K562 (cell line): Measurements from ENCODE around the gene MDH2. TPM values are rescaled to one million over a fixed set of nuclear protein-coding genes. Genes with fewer than 3 reads are reported as not detected.

Source experiments
- ATAC-seq: fragments of 200-7000 bp; cut with Tn5 transposase; 3 replicates; pipeline ENCODE4 v1.9.1; 2020; ENCODE audit warnings: moderate library complexity
- BruUV-seq: library from RNA; stranded (reverse); fragments of 400-500 nt; replicated peaks from 2 replicates; lab custom pipeline; 2021; lab: Mats Ljungman, UMichigan
- CTCF ChIA-PET: fragments of 300-600 bp; formaldehyde crosslinking; extraction: SDS; loops from one replicate; lab custom pipeline; 2021; ENCODE audit warnings: low intra/inter-chr PET ratio; lab: Yijun Ruan, JAX
- POLR2A ChIA-PET: fragments of 300-600, 350-650 bp; sonication (Branson Sonifier 250); formaldehyde crosslinking; extraction: SDS; loops from one replicate; lab custom pipeline; 2021; ENCODE audit warnings: antibody characterized with exemption, inconsistent platforms; lab: Yijun Ruan, JAX
- DNase-seq, 4 experiments: peaks; one replicate each; pipeline versions ENCODE4 v3.0.0 to v3.0.0-alpha.2; 2011 to 2018; ENCODE audit warnings: low spot score in 3 of 4, mixed read lengths in 3 of 4; ENCODE audit errors: extremely low read depth in 1 of 4
- FAIRE-seq: peaks from 2 replicates; lab custom pipeline; 2011; peaks lifted over from hg19 to GRCh38; lab: Jason Lieb, UNC
- H2AFZ ChIP-seq: 2 replicates; pipeline ENCODE4 v1.6.0; 2011; ENCODE audit warnings: low read depth, low read length, control low read depth, inconsistent platforms
- H3K27ac ChIP-seq: fragments of 200-600 bp; 3 replicates; pipeline ENCODE4 v1.8.0; 2011; ENCODE audit warnings: low read depth, mild to moderate bottlenecking, control low read depth, inconsistent platforms, low read length, moderate library complexity, mixed read lengths; ENCODE audit errors: extremely low read depth
- H3K27me3 ChIP-seq, 2 experiments: fragments of 300-600 bp in 1 of 2; 2 replicates in 1 of 2; 3 replicates in 1 of 2; pipeline versions ENCODE4 v1.6.0 to v1.8.0; 2011; ENCODE audit warnings: inconsistent platforms in 2 of 2, low read length in 2 of 2, mild to moderate bottlenecking in 1 of 2, mixed read lengths in 1 of 2, moderate library complexity in 1 of 2; ENCODE audit not compliant: control insufficient read depth in 2 of 2, insufficient read depth in 2 of 2
- H3K36me3 ChIP-seq: fragments of 300-600 bp; 3 replicates; pipeline ENCODE4 v1.8.0; 2011; ENCODE audit warnings: mild to moderate bottlenecking, low read length, inconsistent platforms; ENCODE audit not compliant: control insufficient read depth, insufficient read depth
- H3K4me1 ChIP-seq, 2 experiments: fragments of 200-600 bp in 1 of 2; replicated peaks in 1 of 2; 2 replicates in 1 of 2; 3 replicates in 1 of 2; pipeline versions ENCODE4 v1.5.1 to v1.8.0; 2011; ENCODE audit warnings: inconsistent platforms in 2 of 2, low read length in 2 of 2, mild to moderate bottlenecking in 1 of 2, mixed read lengths in 1 of 2, moderate library complexity in 1 of 2; ENCODE audit not compliant: control insufficient read depth in 2 of 2, insufficient read depth in 2 of 2
- H3K4me2 ChIP-seq: 2 replicates; pipeline ENCODE4 v1.6.1; 2011; ENCODE audit warnings: low read length, control low read depth, inconsistent platforms, mixed read lengths; ENCODE audit not compliant: insufficient read depth
- H3K4me3 ChIP-seq: fragments of 200-600 bp; sonication (generic), shearing (Covaris generic); 2 replicates; pipeline ENCODE4 v1.5.1; 2016; ENCODE audit warnings: control low read depth, inconsistent platforms
- H3K79me2 ChIP-seq: fragments of 200-600 bp; 3 replicates; pipeline ENCODE4 v1.8.0; 2011; ENCODE audit warnings: low read length, inconsistent platforms; ENCODE audit not compliant: control insufficient read depth, insufficient read depth
- H3K9ac ChIP-seq, 2 experiments: 2 replicates each; pipeline versions ENCODE4 v1.6.0 to v1.6.1; 2011; ENCODE audit warnings: low read depth in 2 of 2, low read length in 2 of 2, control low read depth in 1 of 2, inconsistent platforms in 1 of 2, mild to moderate bottlenecking in 1 of 2, mixed read lengths in 1 of 2; ENCODE audit not compliant: insufficient read depth in 1 of 2
- H3K9me1 ChIP-seq: one replicate; pipeline ENCODE4 v1.6.0; 2011; ENCODE audit warnings: inconsistent platforms, mild to moderate bottlenecking, low read length, moderate library complexity; ENCODE audit not compliant: control insufficient read depth, insufficient read depth
- H3K9me3 ChIP-seq: replicated peaks from 2 replicates; pipeline ENCODE4 v1.5.1; 2011; ENCODE audit warnings: low read depth, low read length, inconsistent platforms; ENCODE audit not compliant: control insufficient read depth, insufficient read depth
- H4K20me1 ChIP-seq: replicated peaks from 2 replicates; pipeline ENCODE4 v1.6.1; 2011; ENCODE audit warnings: low read length, inconsistent platforms, mixed read lengths; ENCODE audit not compliant: control insufficient read depth, insufficient read depth
- FIP1L1 ChIP-seq: fragments of 200-400 bp; formaldehyde crosslinking; IDR thresholded peaks from 2 replicates; pipeline ENCODE4 v1.6.1; 2018; ENCODE audit warnings: mild to moderate bottlenecking, low read depth, low read length; ENCODE audit not compliant: poor library complexity, severe bottlenecking
- HMGN3 ChIP-seq: IDR thresholded peaks from 2 replicates; pipeline ENCODE4 v1.6.1; 2011; ENCODE audit warnings: borderline replicate concordance, low read depth, mild to moderate bottlenecking, mixed read lengths, low read length; ENCODE audit not compliant: insufficient read length; ENCODE audit errors: extremely low read depth
- NCOA2 ChIP-seq, 2 experiments: fragments of 450-650 bp; IDR thresholded peaks; 2 replicates each; pipeline ENCODE4 v1.6.1; 2018; ENCODE audit warnings: mild to moderate bottlenecking in 2 of 2, moderate library complexity in 1 of 2; ENCODE audit not compliant: partially characterized antibody in 2 of 2
- WGBS: fragments of 100-300 bp; shearing (Covaris generic); methylation state at CpG from one replicate; pipeline ENCODE4 v1.1.6; 2016; ENCODE audit warnings: low coverage, mixed read lengths; ENCODE audit not compliant: insufficient coverage; ENCODE audit errors: missing lambda C conversion rate; 5-methylcytosine and 5-hydroxymethylcytosine counted together
- in situ Hi-C: fragments of 300-500 bp; cut with MboI; formaldehyde crosslinking; loops from 4 replicates; pipeline ENCODE4 v1.15.0; 2018; ENCODE audit warnings: inconsistent platforms, mixed read lengths
- intact Hi-C: fragments of 100-400 bp; cut with micrococcal nuclease; formaldehyde crosslinking; loops from 2 replicates; pipeline ENCODE4 v1.14.2; 2022
- polyA plus RNA-seq, 8 experiments: library from polyadenylated mRNA; depleted of rRNA in 4 of 8; stranded (reverse) in 5 of 8; unstranded in 3 of 8; fragments of >200 nt; fragmentation: Nextera tagmentation in 2 of 8; fragmentation: Illumina TruSeq in 1 of 8; extraction: Ambion mirVana in 2 of 8; extraction: Trizol in 1 of 8; gene quantifications; 2 replicates each; pipeline versions ENCODE4 v1.2.1 to v1.2.3, GENCODE V29; 2011 to 2014; ENCODE audit warnings: inconsistent platforms in 1 of 8, missing spikeins in 1 of 8
- total RNA-seq, 7 experiments: library from RNA; depleted of rRNA in 6 of 7; stranded (reverse); fragments of >200 nt in 6 of 7; fragmentation: Illumina TruSeq in 2 of 7; extraction: Trizol in 2 of 7; gene quantifications; 2 replicates each; pipeline versions ENCODE4 v1.2.1 to v1.2.3, GENCODE V29; 2011 to 2021; ENCODE audit warnings: low replicate concordance in 1 of 7
- TF ChIP-seq, protein P1 (sequence below): sonication (generic); formaldehyde crosslinking; IDR thresholded peaks from 2 replicates; pipeline ENCODE4 v1.8.1; 2023; ENCODE audit warnings: mild to moderate bottlenecking, missing genetic modification reagents
- TF ChIP-seq, protein P2 (sequence below): IDR thresholded peaks from 2 replicates; pipeline ENCODE4 v1.6.1; 2011; ENCODE audit warnings: borderline replicate concordance, low read depth, mild to moderate bottlenecking, moderate library complexity, low read length; ENCODE audit not compliant: insufficient read depth, poor library complexity, severe bottlenecking

MDH2 gene
- total and polyA plus RNA-seq, 9 of the 15 experiments (the other 6 are each of a cell fraction or from before 2014, with no cell fraction given): 106 to 701 (median 242) TPM

DNA sequence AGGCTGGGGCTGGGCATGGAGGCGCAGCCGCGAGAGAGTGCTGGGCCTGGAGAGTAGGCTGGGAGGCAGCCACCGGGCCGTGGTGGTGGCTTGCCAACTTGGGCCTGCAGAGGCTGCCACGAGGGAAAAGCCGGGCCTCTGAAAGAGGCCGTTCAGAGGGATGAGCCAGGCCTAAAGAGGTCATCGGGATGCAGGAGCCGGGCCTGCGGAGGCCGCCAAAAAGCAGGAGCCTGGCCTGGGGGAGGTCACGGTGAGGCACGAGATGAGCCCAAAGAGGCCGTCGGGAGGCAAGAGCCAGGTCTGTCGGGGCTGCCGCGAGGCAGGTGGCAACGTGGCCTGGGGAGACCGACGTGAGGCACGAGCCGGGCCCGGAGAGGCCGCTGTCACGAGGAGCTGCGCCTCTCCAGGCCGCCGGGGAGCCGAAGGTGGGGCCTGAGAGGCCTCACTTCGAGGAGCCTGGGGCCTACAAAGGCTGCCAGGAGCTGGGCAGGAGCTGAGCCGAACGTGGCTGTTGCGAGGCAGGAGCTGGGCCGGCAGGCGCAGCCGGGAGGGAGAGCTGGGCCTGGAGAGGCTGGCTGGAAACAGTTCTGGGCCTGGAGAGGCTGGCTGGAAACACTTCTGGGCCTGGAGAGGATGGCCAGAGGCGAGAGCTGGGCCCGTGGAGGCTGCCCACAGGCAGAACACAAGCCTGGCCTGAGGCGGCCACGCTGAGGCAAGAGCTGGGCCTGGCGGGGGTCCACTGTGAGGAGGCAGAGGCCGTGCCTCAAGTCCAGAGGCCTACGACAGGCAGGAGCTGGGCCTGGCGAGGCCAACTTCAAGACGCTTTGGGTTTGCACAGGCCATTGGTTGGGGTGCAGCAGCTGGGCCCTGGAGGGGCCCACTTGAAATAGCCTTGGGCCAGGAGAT, 24.6 kb downstream of the MDH2 start (continued):
- no peak for TF ChIP-seq FIP1L1

GRCh38 chr7:76073335-76073990, 25.6 kb downstream of the MDH2 start:
- Histone ChIP-seq H2AFZ (no peak overlapping the region), H3K4me2 (no peak overlapping the region), H3K9me1 (no peaks in the 10 kb centered on the region), H3K36me3 (no peaks in the 10 kb centered on the region), H4K20me1 (no peaks in the 10 kb centered on the region), H3K27ac (no peak overlapping the region), H3K79me2 (no peaks in the 10 kb centered on the region), H3K4me1 (peaks cover 8 to 36% of the 10 kb centered on the region in 2 experiments), H3K4me3 (no peak overlapping the region), H3K9me3 (no peaks in the 10 kb centered on the region; the same call in none of the 2 replicates), H3K27me3 (no peaks in the 10 kb centered on the region), H3K9ac (0 out of 4 replicates have a peak overlapping the region, but pooled peaks of 1 of the 2 experiments have one; percentile 26)
- intact Hi-C loops (no loop called here), in situ Hi-C loops (no loop called here)
- POLR2A ChIA-PET: interaction anchor here (0.6 to 1.3 kb wide), 3 partner anchors 9 to 26 kb away, joined by 3 to 4 read pairs (median 3); partner anchors contain the start of genes MDH2 and STYXL1
- peak; percentile 15 for TF ChIP-seq HMGN3
- TF ChIP-seq NCOA2 (IDR thresholded peaks at IDR 0.05; ENCODE audit: partially characterized antibody in 2 of 2): no peak
- TF ChIP-seq, protein P1, sequence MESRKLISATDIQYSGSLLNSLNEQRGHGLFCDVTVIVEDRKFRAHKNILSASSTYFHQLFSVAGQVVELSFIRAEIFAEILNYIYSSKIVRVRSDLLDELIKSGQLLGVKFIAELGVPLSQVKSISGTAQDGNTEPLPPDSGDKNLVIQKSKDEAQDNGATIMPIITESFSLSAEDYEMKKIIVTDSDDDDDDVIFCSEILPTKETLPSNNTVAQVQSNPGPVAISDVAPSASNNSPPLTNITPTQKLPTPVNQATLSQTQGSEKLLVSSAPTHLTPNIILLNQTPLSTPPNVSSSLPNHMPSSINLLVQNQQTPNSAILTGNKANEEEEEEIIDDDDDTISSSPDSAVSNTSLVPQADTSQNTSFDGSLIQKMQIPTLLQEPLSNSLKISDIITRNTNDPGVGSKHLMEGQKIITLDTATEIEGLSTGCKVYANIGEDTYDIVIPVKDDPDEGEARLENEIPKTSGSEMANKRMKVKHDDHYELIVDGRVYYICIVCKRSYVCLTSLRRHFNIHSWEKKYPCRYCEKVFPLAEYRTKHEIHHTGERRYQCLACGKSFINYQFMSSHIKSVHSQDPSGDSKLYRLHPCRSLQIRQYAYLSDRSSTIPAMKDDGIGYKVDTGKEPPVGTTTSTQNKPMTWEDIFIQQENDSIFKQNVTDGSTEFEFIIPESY: peak; percentile 99
- TF ChIP-seq, protein P2, sequence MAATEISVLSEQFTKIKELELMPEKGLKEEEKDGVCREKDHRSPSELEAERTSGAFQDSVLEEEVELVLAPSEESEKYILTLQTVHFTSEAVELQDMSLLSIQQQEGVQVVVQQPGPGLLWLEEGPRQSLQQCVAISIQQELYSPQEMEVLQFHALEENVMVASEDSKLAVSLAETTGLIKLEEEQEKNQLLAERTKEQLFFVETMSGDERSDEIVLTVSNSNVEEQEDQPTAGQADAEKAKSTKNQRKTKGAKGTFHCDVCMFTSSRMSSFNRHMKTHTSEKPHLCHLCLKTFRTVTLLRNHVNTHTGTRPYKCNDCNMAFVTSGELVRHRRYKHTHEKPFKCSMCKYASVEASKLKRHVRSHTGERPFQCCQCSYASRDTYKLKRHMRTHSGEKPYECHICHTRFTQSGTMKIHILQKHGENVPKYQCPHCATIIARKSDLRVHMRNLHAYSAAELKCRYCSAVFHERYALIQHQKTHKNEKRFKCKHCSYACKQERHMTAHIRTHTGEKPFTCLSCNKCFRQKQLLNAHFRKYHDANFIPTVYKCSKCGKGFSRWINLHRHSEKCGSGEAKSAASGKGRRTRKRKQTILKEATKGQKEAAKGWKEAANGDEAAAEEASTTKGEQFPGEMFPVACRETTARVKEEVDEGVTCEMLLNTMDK: peak; percentile 32
- 83% methylated on average over 41 of the region's 45 CpGs for WGBS
- no TSS peak for BruUV-seq
- peak in 1 of 4 experiments; percentile 10 for DNase-seq
- ATAC-seq: peak; percentile 26; the same call in 2 of the 3 replicates
- CTCF ChIA-PET: no interaction called here
- no peak for FAIRE-seq
